ENCODE results near the gene DMD. TPM values are rescaled to one million over a fixed set of nuclear protein-coding genes. Genes with fewer than 3 reads are reported as not detected.

The DMD gene
- total RNA-seq, 1 experiment from 2014 or later, result 47.2 TPM

- Mint-ChIP-seq H3K27me3 (ENCODE audit: insufficient read depth, unreplicated experiment) (no peaks in the 10 kb centered on the region), H3K4me1 (ENCODE audit: low read depth, unreplicated experiment) (peaks cover 14% of the 10 kb centered on the region), H3K36me3 (ENCODE audit: insufficient read depth, unreplicated experiment) (no peaks in the 10 kb centered on the region), H3K27ac (ENCODE audit: unreplicated experiment) (no peak overlapping the region), H3K9me3 (ENCODE audit: unreplicated experiment) (no peaks in the 10 kb centered on the region), H3K4me3 (ENCODE audit: unreplicated experiment) (no peak overlapping the region)
- intact Hi-C loops (cut with micrococcal nuclease; ENCODE audit: unreplicated experiment), result loop anchor here (5.0 kb wide), 1 partner anchor 106 kb away; no protein-coding TSS in a partner anchor
- BruUV-seq (replicated peaks), result no TSS peak
- POLR2A ChIA-PET, result interaction anchor here (0.6 kb wide), 1 partner anchor 84 kb away, joined by 4 read pairs; no protein-coding TSS in a partner anchor
- H3K9me3 ChIP-seq, result no peaks in the 10 kb centered on the region
- CTCF ChIA-PET, result no interaction called here
- H3K27me3 ChIP-seq (replicated peaks; ENCODE audit: control insufficient read depth, insufficient read depth, low read length), result no peaks in the 10 kb centered on the region
- no peak overlapping the region for H3K4me3 ChIP-seq (ENCODE audit: low read depth, low read length)
- H3K36me3 ChIP-seq (ENCODE audit: control insufficient read depth, insufficient read depth, low read length), result no peaks in the 10 kb centered on the region
- 0 out of 2 replicates have a peak, but pooled peaks cover 10% of the 10 kb centered on the region for H3K4me1 ChIP-seq
- no peak for TF ChIP-seq CTCF (IDR thresholded peaks at IDR 0.05; ENCODE audit: insufficient read depth in 1 of 2, low read depth in 1 of 2, low read length in 1 of 2, severe bottlenecking in 1 of 2, unreplicated experiment in 1 of 2)
- no peak for DNase-seq
Measured at GRCh38 chrX:31436424-31436823, 1774.9 kb downstream of the DMD start.

DNA sequence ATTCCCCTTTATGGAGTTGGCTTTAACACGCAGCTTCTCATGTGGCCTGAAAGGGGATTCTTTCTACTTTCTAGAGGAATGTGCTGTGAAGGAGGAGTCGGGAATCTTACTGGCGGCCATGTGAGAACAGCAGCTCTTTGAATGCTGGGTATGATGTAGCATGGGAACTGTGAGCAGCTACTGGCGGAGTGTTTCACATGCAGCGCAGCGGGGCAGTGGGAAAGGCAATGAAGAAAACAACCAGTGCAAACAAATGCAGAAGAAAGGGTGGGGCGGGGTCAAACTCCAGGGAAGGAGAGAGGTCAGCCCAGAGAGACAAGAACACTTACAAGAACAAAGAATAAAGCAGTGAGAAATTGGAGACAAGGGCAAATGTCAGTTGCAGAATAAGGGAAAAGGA, 1775.8 kb downstream of the DMD start:
- no peaks in the 10 kb centered on the region for H3K9me3 ChIP-seq
- 0 out of 2 replicates have a peak, but pooled peaks cover 10% of the 10 kb centered on the region for H3K4me1 ChIP-seq
- Mint-ChIP-seq H3K4me1 (ENCODE audit: low read depth, unreplicated experiment) (peaks cover 14% of the 10 kb centered on the region), H3K4me3 (ENCODE audit: unreplicated experiment) (peak overlapping the region; percentile 67), H3K27me3 (ENCODE audit: insufficient read depth, unreplicated experiment) (no peaks in the 10 kb centered on the region), H3K9me3 (ENCODE audit: unreplicated experiment) (no peaks in the 10 kb centered on the region), H3K27ac (ENCODE audit: unreplicated experiment) (peak overlapping the region; percentile 64), H3K36me3 (ENCODE audit: insufficient read depth, unreplicated experiment) (no peaks in the 10 kb centered on the region)
- no TSS peak for BruUV-seq (replicated peaks)
- DNase-seq, result peak; percentile 67 to 81
- no peak for TF ChIP-seq CTCF (IDR thresholded peaks at IDR 0.05; ENCODE audit: insufficient read depth in 1 of 2, low read depth in 1 of 2, low read length in 1 of 2, severe bottlenecking in 1 of 2, unreplicated experiment in 1 of 2)
- no peak overlapping the region for H3K4me3 ChIP-seq (ENCODE audit: low read depth, low read length)
- no peaks in the 10 kb centered on the region for H3K36me3 ChIP-seq (ENCODE audit: control insufficient read depth, insufficient read depth, low read length)
- ChIA-PET CTCF (interaction anchor here (0.6 kb wide), 1 partner anchor 103 kb away, joined by 3 read pairs; no protein-coding TSS in a partner anchor), POLR2A (no interaction called here)
- no peaks in the 10 kb centered on the region for H3K27me3 ChIP-seq (replicated peaks; ENCODE audit: control insufficient read depth, insufficient read depth, low read length)
- intact Hi-C loops (cut with micrococcal nuclease; ENCODE audit: unreplicated experiment), result loop anchor here (5.0 kb wide), 1 partner anchor 107 kb away; no protein-coding TSS in a partner anchor

DNA sequence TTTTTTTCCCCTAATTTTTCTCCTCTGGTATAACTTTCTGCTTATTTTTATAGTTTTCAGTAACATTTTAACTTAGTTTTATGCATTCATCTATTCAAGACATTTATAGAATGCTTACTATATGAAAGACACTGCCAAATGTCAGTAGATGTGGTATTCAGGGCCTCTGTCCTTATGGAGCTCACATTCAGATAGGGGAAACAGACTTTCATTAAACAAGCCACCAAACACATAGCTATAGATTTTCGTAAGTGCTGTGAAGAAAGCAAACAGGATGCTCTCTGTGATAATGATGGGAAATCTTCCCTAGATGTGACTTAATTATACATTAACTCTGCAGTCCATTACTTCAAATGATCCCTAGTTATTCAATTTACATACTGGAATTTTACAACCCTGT, 1777.5 kb downstream of the DMD start:
- intact Hi-C loops (cut with micrococcal nuclease; ENCODE audit: unreplicated experiment), result no loop called here
- Histone ChIP-seq H3K36me3 (ENCODE audit: control insufficient read depth, insufficient read depth, low read length) (no peaks in the 10 kb centered on the region), H3K27me3 (replicated peaks; ENCODE audit: control insufficient read depth, insufficient read depth, low read length) (no peaks in the 10 kb centered on the region), H3K4me1 (0 out of 2 replicates have a peak, but pooled peaks cover 10% of the 10 kb centered on the region), H3K4me3 (ENCODE audit: low read depth, low read length) (no peak overlapping the region), H3K9me3 (no peaks in the 10 kb centered on the region)
- ChIA-PET POLR2A (no interaction called here), CTCF (no interaction called here)
- no peak overlapping the region for H3K4me3 Mint-ChIP-seq (ENCODE audit: unreplicated experiment)
- BruUV-seq (replicated peaks), result no TSS peak
- no peak overlapping the region for H3K27ac Mint-ChIP-seq (ENCODE audit: unreplicated experiment)
- H3K9me3 Mint-ChIP-seq (ENCODE audit: unreplicated experiment), result no peaks in the 10 kb centered on the region
- no peaks in the 10 kb centered on the region for H3K27me3 Mint-ChIP-seq (ENCODE audit: insufficient read depth, unreplicated experiment)
- no peak for TF ChIP-seq CTCF (IDR thresholded peaks at IDR 0.05; ENCODE audit: insufficient read depth in 1 of 2, low read depth in 1 of 2, low read length in 1 of 2, severe bottlenecking in 1 of 2, unreplicated experiment in 1 of 2)
- H3K36me3 Mint-ChIP-seq (ENCODE audit: insufficient read depth, unreplicated experiment), result no peaks in the 10 kb centered on the region
- H3K4me1 Mint-ChIP-seq (ENCODE audit: low read depth, unreplicated experiment), result peaks cover 14% of the 10 kb centered on the region
- no peak for DNase-seq

All from Caco-2 (cell line).